NCI-H345 treated with DMSO at 0.1 percent for 48 hours (cell line): ENCODE results near the gene OSTC.

ENCODE experiments used
- DNase-seq: peaks from one replicate; lab custom pipeline; 2025; ENCODE audit not compliant: unreplicated experiment; lab: John Stamatoyannopoulos, UW

OSTC gene

DNA sequence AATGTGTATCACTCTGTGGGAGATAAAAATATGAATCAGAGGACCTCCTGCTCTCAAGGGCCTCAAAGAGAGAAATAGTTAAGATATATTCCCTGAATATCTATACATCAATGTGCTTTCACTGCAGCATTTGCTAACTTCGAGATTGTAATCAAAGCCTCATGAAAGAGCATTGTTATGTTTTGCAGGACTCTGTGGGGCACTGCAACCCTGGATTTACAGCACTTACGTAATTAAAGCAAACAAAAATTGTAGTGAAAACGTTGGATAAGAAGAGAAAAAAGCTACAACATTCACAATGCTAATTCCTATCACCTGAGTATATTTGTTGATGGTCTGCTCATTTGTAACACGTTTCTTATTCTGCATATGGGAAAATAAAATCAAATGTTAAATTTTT is 64.5 kb downstream of the OSTC start:
- DNase-seq: no peak

DNA sequence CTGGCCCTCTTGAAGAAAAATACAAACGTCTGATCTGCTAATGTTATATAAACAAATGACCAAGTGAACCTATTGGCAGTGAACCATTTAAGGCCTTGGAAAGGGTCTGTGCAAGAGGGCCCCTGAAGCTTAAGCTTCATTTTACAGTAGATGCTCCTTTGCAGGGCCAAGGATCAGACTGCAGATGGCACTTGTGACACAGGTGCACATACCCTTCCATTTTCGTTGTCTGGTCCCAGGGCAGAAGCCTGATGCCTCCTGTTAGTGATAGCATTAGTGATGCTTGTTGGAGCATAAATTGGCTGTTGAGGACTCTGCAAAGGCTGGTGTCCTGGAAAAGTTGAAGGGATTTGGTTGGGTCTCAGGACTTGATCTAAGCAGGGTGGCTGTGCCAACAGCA is 65.9 kb downstream of the OSTC start:
- DNase-seq: no peak

DNA sequence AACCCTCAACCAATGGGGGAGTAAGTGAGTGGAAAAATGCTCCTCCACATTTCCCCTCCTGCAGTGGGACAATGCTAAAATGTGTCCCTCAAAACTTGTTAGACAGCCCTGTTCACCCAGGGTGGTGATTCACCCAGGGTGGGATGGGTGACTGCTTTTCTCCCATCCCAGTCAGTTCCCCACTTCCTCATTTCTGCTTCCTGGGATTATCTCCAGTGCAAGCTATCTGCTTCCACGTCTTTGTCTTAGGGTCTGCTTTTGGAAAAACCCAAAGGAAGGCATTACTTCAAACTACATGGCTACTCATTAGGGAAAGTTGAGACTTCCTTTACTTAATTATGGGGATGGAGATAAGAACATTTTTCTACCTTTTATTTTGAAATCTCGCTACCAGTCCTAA is 67.0 kb downstream of the OSTC start:
- DNase-seq: no peak
